GM18520 (cell line): ENCODE results near the gene HECTD4.
A peak's percentile ranks its signal among the peaks of the same experiment; 100 is the strongest.

ENCODE experiments used
- ATAC-seq: cut with Tn5 transposase; IDR thresholded peaks from one replicate; pipeline ENCODE4 v1.9.1; 2021; ENCODE audit not compliant: unreplicated experiment

The HECTD4 gene

GRCh38 chr12:112325622-112326207 lies 56.5 kb downstream of the HECTD4 start:
- ATAC-seq = no peak

DNA sequence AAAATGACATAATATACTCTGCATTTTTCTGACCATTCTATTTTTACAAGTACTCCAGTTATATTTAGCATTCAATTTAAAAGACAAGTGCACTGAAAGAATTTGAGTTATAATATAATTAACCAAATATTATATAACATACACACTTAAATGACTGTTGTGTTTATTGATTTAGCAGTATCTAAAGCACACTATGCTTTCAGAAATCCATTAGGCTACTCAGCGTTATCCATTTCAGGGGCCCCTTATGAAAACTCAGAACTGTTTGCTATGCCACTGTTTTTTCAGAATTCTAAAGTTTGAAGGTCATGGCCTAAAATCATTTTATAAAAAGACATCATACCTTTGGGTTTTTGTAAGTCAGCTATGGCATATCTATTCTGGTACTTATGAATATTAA lies 57.1 kb downstream of the HECTD4 start:
- no peak for ATAC-seq

- no peak for ATAC-seq
These were observed 59.2 kb downstream of the HECTD4 start for GRCh38 chr12:112322882-112323547.

GRCh38 chr12:112322441-112322840 lies 59.8 kb downstream of the HECTD4 start:
- ATAC-seq = no peak

- ATAC-seq = no peak
These were observed 61.0 kb downstream of the HECTD4 start for GRCh38 chr12:112321245-112321644.

GRCh38 chr12:112319395-112319794 lies 62.8 kb downstream of the HECTD4 start:
- ATAC-seq = no peak

DNA sequence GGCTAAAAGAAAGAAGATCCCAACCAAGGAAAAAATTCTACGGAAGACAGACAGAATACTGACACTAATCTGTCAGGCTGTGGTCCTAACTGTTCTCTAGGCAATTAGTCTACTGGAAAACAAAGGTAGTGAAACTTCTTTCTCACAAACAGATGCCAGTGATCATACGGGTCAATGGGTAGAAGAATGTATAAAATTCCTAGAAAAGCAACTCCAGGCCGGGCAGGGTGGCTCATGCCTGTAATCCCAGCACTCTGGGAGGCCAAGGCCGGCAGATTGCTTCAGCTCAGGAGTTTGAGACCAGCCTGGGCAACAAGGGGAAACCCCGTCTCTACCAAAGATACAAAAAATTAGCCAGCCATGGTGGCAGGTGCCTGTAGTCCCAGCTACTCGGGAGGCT lies 64.8 kb downstream of the HECTD4 start:
- no peak for ATAC-seq

DNA sequence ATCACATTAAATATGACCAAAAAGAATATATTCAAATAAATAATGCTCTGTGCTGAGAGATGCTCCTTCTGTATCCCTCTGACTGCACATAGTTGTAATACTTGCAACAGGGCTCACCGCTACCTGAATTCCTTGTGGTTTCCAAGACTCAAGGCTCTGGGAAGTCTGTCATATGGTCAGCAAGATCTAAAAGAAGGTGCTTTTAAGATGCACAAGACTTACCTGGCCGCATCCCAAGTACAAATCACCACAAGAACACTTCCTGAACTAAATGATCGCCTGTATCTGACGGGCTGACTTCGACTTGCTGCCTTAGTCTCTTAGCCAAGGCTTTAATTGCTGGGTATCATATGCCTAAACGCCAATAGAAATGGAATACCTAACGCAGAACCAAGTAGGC lies 67.2 kb downstream of the HECTD4 start:
- ATAC-seq = no peak

DNA sequence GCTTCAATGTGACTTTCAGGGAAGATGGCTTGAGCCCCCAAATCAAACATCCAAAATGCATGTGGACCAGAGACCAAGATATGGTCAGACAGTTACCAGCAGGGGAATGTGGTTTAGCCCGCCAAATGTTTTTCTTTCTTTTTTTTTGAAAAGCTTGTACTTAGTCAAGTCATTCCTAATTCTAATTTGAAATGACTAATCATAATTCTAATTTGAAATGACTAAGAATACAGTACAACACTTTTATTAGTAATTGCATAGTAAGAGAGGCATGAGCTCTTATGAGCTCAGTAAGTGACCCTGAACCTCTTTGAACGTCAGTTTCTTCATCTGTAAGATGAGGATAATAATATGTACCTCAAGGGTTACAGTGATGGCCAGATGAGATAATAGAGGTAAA lies 72.4 kb downstream of the HECTD4 start:
- no peak for ATAC-seq

GRCh38 chr12:112308652-112309051 lies 73.6 kb downstream of the HECTD4 start:
- no peak for ATAC-seq

DNA sequence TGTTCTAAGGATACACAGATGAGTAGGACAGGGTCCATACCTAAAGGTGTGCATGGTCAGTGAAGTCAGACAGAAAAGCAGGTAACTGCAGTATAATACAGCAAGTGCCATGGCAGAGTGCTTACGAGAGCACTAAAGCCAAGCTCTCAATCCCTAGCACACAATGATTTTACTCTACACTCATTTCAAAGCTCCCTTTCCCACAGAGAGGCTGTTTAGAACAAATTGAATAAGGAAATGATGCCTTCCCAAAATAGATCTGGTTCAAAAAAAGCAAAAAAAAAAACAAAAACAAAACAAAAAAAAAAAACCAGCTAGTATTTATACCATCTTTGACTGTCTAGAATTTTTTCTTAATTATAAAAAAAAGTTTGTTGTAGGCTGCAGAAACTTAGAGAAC lies 74.1 kb downstream of the HECTD4 start:
- ATAC-seq = no peak

GRCh38 chr12:112307317-112308011 lies 74.8 kb downstream of the HECTD4 start:
- no peak for ATAC-seq

DNA sequence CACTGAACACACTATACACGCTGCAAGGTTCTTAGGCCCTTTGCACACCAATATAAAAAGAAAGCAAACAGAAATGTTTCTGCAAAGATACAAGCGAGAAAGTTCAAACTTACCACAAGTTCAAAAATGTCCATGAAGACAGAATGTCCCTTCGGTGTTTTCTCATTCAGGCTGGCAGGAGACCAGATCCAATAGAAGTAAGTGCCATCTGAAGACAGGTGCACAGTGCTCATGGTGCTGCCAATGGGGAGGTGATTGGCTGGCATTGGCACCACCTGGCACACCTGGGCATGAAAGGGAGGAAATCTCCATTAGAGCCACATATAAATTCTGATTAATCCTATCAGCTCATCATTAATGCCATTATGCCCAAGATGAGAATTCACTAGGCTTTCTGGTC lies 76.3 kb downstream of the HECTD4 start:
- no peak for ATAC-seq

DNA sequence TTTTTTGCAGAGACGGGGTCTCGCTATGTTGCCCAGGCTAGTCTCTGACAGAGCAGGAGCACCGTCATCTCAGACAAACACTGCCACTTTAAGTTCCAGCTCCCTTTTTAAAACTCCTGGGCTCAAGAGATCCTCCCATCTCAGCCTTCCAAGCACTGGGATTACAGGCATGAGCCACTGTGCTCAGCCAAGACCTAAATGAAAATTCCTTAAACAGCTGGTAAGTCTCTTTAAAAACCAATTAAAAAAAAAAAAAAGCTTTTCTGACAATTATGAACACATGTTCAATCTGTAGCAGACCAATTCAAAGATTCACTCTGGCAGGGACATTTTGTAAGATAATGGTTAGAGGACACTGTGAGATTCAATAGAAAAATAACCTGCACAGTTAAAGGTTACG lies 77.8 kb downstream of the HECTD4 start:
- no peak for ATAC-seq

DNA sequence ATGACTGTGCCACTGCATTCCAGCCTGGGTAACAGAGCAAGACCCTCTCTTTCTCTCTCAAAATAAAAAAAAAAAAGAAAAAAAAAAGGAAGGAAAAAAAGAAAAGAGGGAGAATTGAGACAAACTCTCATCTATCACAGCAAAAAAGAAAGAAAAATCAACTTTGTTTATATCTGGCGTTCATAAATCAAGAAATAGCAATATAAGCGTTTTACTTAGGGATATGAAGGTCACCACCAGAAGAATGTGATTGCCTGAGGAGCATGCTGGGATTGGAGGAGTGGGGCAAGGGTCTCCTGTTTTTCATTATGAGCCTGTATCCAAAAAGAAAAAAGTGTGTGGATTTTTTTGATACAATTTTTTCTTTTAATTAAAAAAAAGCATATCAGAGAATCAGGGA lies 78.4 kb downstream of the HECTD4 start:
- ATAC-seq = no peak

DNA sequence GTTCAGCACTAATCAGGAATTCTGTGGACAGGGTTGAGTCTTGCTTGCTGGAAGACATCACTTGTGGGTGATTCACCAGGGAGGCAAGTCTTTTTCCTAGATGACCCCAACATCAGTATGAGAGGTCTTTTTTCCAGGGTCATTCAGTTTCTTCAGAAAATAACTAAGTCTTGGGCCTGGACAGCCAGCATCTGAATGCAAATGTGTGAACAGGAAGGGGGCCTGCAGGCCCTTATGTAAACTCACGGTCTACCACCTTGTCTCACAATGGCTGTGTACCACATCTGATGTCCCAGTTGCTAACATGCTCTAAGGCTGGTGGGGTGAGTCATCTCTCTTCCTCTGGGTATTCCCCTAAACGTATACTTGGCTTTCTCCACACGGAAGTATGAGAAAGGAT lies 79.2 kb downstream of the HECTD4 start:
- peak; percentile 98 for ATAC-seq

DNA sequence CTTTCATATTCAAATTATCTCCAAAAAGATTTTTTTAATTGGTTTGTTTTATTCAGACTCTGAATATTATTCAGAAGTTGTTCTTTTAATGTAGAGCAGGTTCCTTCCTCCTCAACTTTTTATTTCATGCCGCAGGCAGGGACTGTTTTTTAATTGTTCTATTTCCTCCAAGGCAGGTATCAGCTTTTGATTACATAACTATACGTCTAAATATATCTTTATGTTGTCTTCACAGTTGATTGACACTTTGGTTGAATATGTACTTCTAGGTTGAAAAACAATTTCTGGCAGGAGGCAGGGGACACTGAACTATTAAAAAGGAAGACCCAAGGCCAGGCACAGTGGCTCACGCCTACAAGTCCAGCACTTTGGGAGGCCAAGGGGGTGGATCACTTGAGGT lies 82.5 kb downstream of the HECTD4 start:
- no peak for ATAC-seq

- no peak for ATAC-seq
These were observed 85.0 kb downstream of the HECTD4 start for GRCh38 chr12:112297188-112297587.

- ATAC-seq = no peak
These were observed 86.0 kb downstream of the HECTD4 start for GRCh38 chr12:112296183-112296582.

DNA sequence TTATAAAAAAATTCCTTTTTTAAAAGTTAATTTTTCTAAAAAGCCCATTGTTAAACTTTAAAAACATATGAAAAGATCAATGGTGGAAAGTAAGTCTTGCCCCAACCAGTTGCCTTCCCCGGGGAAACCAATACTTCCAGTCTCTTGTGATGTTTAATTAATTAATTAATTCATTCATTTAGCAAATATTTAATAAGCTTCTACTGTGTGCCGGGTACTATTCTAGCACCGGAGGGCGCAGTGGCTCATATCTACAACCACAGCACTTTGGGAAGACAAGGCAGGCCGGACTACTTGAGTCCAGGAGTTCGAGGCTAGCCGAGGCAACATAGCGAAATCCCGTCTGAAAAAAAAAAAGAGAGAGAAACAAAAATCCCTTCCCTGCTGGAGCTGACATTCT lies 87.4 kb downstream of the HECTD4 start:
- no peak for ATAC-seq

DNA sequence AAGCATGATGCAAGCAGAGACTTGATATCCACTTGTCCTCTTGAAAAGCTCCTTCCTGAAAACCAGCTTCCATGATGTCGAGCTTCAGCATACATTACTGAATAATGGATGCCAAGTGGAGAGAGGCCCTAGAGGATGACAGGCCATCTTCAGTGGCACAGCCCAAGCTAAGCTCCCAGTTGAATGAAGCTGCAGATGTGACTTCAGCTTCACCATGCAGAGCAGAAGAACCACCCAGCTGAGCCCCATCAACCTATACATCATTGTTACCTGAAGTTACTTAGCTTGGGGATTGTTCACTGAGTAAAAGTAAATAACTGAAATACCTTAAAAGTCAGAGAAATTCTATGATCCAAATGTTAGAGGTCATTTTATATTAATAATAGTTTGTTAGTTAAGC lies 93.6 kb downstream of the HECTD4 start:
- ATAC-seq = no peak

DNA sequence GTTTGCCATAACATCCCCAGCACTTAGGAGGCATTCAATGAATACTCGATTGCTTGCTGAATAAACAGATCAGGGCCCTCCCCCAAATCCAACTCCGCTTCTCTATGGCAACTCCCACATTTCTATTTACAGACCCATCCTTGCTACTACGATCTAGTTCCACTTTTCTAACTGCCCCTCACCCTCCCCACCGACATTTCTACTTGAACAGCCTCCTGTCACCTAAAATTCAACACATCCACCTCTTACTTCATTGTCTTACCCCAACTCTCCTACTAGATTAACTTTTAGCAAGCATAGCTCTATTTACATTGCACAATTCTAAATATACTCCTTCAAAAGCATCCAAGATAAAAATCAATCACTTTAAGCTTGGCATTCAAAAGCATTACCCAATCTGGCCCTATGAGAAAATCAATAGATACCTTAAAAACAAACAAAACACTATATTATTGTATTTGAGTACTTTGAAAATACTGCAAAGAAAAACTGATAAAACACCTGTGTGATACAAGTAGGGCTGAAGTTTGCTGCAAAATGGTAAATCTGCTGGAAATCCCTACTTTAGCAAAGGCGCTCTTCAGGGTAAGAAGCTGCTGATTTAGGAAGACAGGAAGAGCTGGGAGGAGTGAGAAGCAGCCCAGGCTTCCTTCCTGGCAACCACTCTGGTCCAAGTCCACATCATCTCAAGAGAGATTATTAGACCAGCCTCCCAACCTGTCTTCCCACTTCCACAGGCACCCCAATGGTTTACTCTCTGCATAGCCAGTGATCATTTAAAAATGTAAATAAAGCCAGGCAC lies 96.4 kb downstream of the HECTD4 start:
- ATAC-seq = no peak
